Head of caudate nucleus (tissue), 42 donors: ENCODE measurements around the gene DENND5B.
"Not testable (repeated sequence)": the region's sequence is repeated elsewhere in the genome, so short reads cannot be mapped to it uniquely, and the experiment has no call there.

Experiments
- DNase-seq, 42 donors: peaks; one replicate each; pipeline versions ENCODE4 v3.0.0 to v3.0.0-alpha.2; 2020 to 2021; ENCODE audit warnings: mixed read lengths in 7 of 42
- intact Hi-C: fragments of 100-400 bp; cut with DNase I; formaldehyde crosslinking; loops from one replicate; pipeline ENCODE4 v1.15.0; 2022

The DENND5B gene

GRCh38 chr12:31590642-31591379 is at the start of gene DENND5B:
Gene DENND5B (minus strand): TSS chr12:31591136. CDS start chr12:31590832, 304 bp downstream.
- intact Hi-C loops: no loop called here
- peak; percentile 30 to 94 (median 84) for DNase-seq

GRCh38 chr12:31634620-31635019 is 43.7 kb upstream of the DENND5B start:
- intact Hi-C loops: no loop called here
- no peak for DNase-seq

- DNase-seq: no peak
- intact Hi-C loops: no loop called here
Measured at GRCh38 chr12:31633464-31633863, 42.5 kb upstream of the DENND5B start.

- DNase-seq: no peak
- intact Hi-C loops: no loop called here
Measured at GRCh38 chr12:31631809-31632208, 40.9 kb upstream of the DENND5B start.

- DNase-seq: no peak
- intact Hi-C loops: no loop called here
Measured at GRCh38 chr12:31631023-31631724, 40.2 kb upstream of the DENND5B start.

GRCh38 chr12:31629756-31630732 is 39.1 kb upstream of the DENND5B start:
- intact Hi-C loops: no loop called here
- DNase-seq: no peak

GRCh38 chr12:31627456-31628054 is 36.6 kb upstream of the DENND5B start:
- intact Hi-C loops: no loop called here
- DNase-seq: no peak

GRCh38 chr12:31626270-31626995 is 35.5 kb upstream of the DENND5B start:
- DNase-seq: no peak
- intact Hi-C loops: no loop called here

GRCh38 chr12:31622038-31622437 is 31.1 kb upstream of the DENND5B start:
- DNase-seq: no peak
- intact Hi-C loops: no loop called here

GRCh38 chr12:31620311-31620710 is 29.4 kb upstream of the DENND5B start:
- DNase-seq: no peak
- intact Hi-C loops: no loop called here

- no peak for DNase-seq
- intact Hi-C loops: no loop called here
Measured at GRCh38 chr12:31618228-31619025, 27.5 kb upstream of the DENND5B start.

GRCh38 chr12:31612819-31613218 is 21.9 kb upstream of the DENND5B start:
- intact Hi-C loops: no loop called here
- no peak for DNase-seq

GRCh38 chr12:31608299-31608698 is 17.4 kb upstream of the DENND5B start:
- intact Hi-C loops, DNase-seq: not testable (repeated sequence)

- intact Hi-C loops: no loop called here
- DNase-seq: no peak
Measured at GRCh38 chr12:31605531-31605930, 14.6 kb upstream of the DENND5B start.

GRCh38 chr12:31603546-31604009 is 12.6 kb upstream of the DENND5B start:
- intact Hi-C loops: no loop called here
- no peak for DNase-seq

GRCh38 chr12:31600750-31601149 is 9.8 kb upstream of the DENND5B start:
- intact Hi-C loops: no loop called here
- DNase-seq: no peak

GRCh38 chr12:31600252-31600651 is 9.3 kb upstream of the DENND5B start:
- no peak for DNase-seq
- intact Hi-C loops: no loop called here

- intact Hi-C loops: no loop called here
- no peak for DNase-seq
Measured at GRCh38 chr12:31599053-31599452, 8.1 kb upstream of the DENND5B start.
